Mucosa of rectum (tissue), 2 donors: ENCODE results near the gene EFR3B.
"Not testable (repeated sequence)": the region's sequence is repeated elsewhere in the genome, so short reads cannot be mapped to it uniquely, and the experiment has no call there.

Experiments
- H3K27ac ChIP-seq, 2 donors: one replicate each; pipeline ENCODE4 v1.7.0; 2013; ENCODE audit warnings: inconsistent platforms in 2 of 2, low read depth in 2 of 2, low read length in 2 of 2
- H3K27me3 ChIP-seq, 2 donors: one replicate each; pipeline ENCODE4 v1.7.0; 2013; ENCODE audit warnings: low read length in 2 of 2; ENCODE audit not compliant: control insufficient read depth in 2 of 2, insufficient read depth in 2 of 2
- H3K36me3 ChIP-seq, 2 donors: one replicate each; pipeline ENCODE4 v1.7.0; 2013; ENCODE audit warnings: low read length in 2 of 2; ENCODE audit not compliant: control insufficient read depth in 2 of 2, insufficient read depth in 2 of 2
- H3K4me1 ChIP-seq, 2 donors: one replicate each; pipeline ENCODE4 v1.7.0; 2013; ENCODE audit warnings: low read length in 2 of 2, mild to moderate bottlenecking in 1 of 2; ENCODE audit not compliant: control insufficient read depth in 2 of 2, insufficient read depth in 2 of 2
- H3K4me3 ChIP-seq, 2 donors: one replicate each; pipeline ENCODE4 v1.7.0; 2013; ENCODE audit warnings: low read length in 2 of 2
- H3K9ac ChIP-seq, 2 donors: one replicate each; pipeline ENCODE4 v1.7.0; 2013; ENCODE audit warnings: low read length in 2 of 2, low read depth in 1 of 2, mild to moderate bottlenecking in 1 of 2
- H3K9me3 ChIP-seq, 2 donors: one replicate each; pipeline ENCODE4 v1.7.0; 2013; ENCODE audit warnings: low read length in 2 of 2; ENCODE audit not compliant: control insufficient read depth in 2 of 2
- donor health status: healthy.
- donor health status: Normal muscosa, but diverticular disease.

EFR3B gene

DNA sequence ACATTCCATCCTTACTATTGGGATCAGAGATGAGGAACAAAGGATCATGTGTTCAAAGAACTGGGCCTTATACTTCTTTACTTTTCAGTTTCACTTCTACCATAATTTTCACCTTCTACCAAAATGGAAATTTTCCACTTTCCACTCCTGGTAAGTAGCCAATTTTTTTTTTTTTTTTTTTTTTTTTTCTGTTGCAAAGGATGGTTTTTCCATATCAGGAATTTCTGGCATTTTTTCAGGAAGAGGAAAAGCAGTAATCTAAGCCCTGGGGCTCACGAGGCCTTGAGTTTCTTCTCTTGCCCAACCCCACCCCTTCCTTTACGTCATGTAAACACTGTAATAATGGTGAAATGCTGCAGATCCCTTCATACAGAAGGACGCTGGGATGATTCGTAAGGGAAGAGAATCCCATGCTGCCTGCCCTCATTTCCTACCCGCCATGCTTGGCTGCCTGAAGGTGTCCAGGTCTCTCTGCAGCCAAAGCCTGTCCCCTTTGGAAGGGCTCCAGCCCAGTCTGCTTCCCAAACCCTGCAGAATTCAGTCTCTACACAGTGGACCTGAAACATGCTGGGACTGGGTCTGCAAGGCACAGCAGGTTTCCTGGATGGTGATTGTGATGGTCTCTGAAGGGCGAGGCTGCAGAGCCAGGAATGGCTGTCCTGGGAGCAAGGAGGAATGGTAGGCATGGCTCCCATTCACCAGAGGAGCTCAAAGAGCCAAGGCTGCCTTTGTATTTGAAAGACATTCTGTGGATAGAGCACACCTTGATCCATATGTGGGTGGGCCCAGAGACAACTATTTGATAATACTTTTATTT lies 57.0 kb downstream of the EFR3B start:
- peak overlapping the region in 1 of 2 donors; percentile 1 for H3K27ac ChIP-seq

DNA sequence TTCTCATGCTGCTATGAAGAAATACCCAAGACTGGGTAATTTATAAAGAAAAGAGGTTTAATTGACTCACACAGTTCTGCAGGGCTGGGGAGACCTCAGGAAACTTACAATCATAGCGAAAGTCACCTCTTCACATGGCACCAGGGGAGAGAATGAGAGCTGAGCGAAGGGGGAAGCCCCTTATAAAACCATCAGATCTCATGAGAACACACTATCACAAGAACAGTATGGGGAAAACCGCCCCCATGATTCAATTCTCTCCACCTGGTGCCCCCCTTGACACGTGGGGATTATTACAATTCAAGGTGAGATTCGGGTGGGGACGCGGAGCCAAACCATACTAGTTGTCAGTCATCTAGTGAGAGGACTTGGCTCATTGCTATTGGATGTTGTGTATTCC lies 60.5 kb downstream of the EFR3B start:
- not testable (repeated sequence) for H3K27me3 ChIP-seq, H3K4me1 ChIP-seq, H3K4me3 ChIP-seq, H3K9ac ChIP-seq, H3K27ac ChIP-seq, H3K9me3 ChIP-seq, H3K36me3 ChIP-seq

More for the DNA sequence above, 57.0 kb downstream of the EFR3B start:
- Histone ChIP-seq H3K4me3 (no peak overlapping the region), H3K9me3 (no peaks in the 10 kb centered on the region), H3K4me1 (no peaks in the 10 kb centered on the region), H3K36me3 (no peaks in the 10 kb centered on the region), H3K9ac (no peak overlapping the region), H3K27me3 (no peaks in the 10 kb centered on the region)

GRCh38 chr2:25103287-25103871 lies 61.5 kb downstream of the EFR3B start:
- H3K36me3 ChIP-seq: no peaks in the 10 kb centered on the region
- H3K4me3 ChIP-seq: no peak overlapping the region
- H3K9me3 ChIP-seq: no peaks in the 10 kb centered on the region
- no peak overlapping the region for H3K9ac ChIP-seq
- no peaks in the 10 kb centered on the region for H3K27me3 ChIP-seq
- H3K27ac ChIP-seq: no peak overlapping the region
- H3K4me1 ChIP-seq: no peaks in the 10 kb centered on the region

DNA sequence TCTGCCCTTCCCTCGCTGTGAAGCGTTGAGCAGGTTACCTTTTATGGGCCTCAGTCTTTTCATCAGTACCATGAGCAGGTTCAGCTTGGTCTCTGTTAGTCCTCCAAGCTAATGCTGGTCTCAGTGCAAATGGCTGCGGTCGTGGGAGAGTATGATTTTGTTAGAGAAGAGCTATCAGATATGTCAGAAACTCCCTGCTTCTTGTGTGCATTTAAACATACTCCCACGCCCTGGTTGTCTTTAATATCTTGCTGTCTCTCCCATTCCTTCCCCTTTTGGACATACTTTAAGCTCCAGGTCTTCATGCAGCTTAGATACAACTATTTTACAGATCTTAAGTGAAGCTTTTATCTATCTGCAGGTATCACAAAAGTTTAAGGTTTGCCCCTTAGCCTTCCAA lies 62.9 kb downstream of the EFR3B start:
- Histone ChIP-seq H3K27ac (no peak overlapping the region), H3K9me3 (no peaks in the 10 kb centered on the region), H3K27me3 (no peaks in the 10 kb centered on the region), H3K4me1 (no peaks in the 10 kb centered on the region), H3K4me3 (no peak overlapping the region), H3K36me3 (no peaks in the 10 kb centered on the region), H3K9ac (no peak overlapping the region)

DNA sequence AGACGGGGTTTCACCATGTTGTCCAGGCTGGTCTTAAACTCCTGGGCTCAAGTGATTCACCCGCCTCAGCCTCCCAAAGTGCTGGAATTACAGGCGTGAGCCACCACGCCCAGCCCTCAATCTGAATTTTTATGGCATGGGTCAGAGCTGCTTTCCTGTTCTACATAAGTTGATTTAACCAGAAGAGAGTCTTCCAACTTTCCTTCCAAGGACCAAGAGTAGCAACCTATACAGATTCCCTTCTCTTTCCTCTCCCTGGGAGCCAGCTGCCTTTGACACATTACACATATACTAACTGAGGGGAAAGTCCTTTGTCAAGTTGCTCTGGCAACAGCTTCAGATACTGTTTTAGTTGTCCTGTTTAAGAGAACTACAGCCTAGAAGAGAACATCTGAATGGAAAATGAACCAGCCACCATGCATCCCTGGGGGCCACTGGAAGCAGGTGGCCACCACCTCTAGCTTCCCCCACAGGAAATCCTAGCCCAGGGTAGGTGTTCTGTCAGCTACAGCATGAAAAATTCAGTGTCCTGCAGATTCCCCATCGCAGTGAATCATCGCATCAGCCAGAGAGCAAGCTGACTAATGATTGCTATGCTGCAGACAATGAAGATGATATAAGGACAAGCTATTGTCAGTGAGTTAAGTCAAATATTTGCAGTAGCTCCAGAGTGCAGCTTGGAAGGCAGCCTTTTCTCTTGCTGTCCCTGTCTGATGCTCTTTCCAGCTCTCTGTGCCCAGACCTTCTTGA lies 63.6 kb downstream of the EFR3B start:
- Histone ChIP-seq H3K4me1 (no peaks in the 10 kb centered on the region), H3K27ac (no peak overlapping the region), H3K9me3 (no peaks in the 10 kb centered on the region), H3K27me3 (no peaks in the 10 kb centered on the region), H3K4me3 (no peak overlapping the region), H3K9ac (no peak overlapping the region), H3K36me3 (no peaks in the 10 kb centered on the region)

- no peaks in the 10 kb centered on the region for H3K4me1 ChIP-seq
- H3K36me3 ChIP-seq: no peaks in the 10 kb centered on the region
- H3K27me3 ChIP-seq: no peaks in the 10 kb centered on the region
- no peaks in the 10 kb centered on the region for H3K9me3 ChIP-seq
- no peak overlapping the region for H3K4me3 ChIP-seq
- no peak overlapping the region for H3K9ac ChIP-seq
- no peak overlapping the region for H3K27ac ChIP-seq
Observed at GRCh38 chr2:25109822-25110221, 67.9 kb downstream of the EFR3B start.

- Histone ChIP-seq H3K27ac (no peak overlapping the region), H3K4me1 (no peaks in the 10 kb centered on the region), H3K4me3 (no peak overlapping the region), H3K36me3 (no peaks in the 10 kb centered on the region), H3K9ac (no peak overlapping the region), H3K27me3 (no peaks in the 10 kb centered on the region), H3K9me3 (no peaks in the 10 kb centered on the region)
Observed at GRCh38 chr2:25112113-25112512, 70.2 kb downstream of the EFR3B start.

GRCh38 chr2:25115249-25115883 lies 73.5 kb downstream of the EFR3B start:
- no peaks in the 10 kb centered on the region for H3K36me3 ChIP-seq
- no peaks in the 10 kb centered on the region for H3K9me3 ChIP-seq
- H3K4me1 ChIP-seq: no peaks in the 10 kb centered on the region
- H3K4me3 ChIP-seq: no peak overlapping the region
- no peak overlapping the region for H3K9ac ChIP-seq
- H3K27ac ChIP-seq: no peak overlapping the region
- H3K27me3 ChIP-seq: no peaks in the 10 kb centered on the region

DNA sequence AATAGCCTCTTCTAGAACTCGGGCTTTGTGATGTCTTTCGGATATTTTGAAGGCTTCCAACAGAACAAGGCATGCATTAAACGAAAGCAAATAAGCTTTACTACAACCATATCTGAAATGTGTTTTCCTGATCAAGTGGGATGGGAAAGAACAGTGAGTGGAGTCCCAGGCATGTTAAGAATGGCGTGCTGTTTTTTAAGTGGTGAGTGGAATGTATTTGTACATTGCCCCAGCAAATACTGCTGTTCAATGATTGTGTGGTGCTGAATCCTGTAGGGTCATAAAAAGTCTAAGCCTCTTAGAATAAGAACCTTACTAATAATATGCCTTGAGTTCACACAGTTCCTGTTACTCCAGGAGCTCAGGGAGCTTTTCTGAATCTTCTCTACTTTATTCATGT lies 74.0 kb downstream of the EFR3B start:
- Histone ChIP-seq H3K27ac (no peak overlapping the region), H3K9ac (no peak overlapping the region), H3K9me3 (no peaks in the 10 kb centered on the region), H3K4me3 (no peak overlapping the region), H3K36me3 (no peaks in the 10 kb centered on the region), H3K4me1 (no peaks in the 10 kb centered on the region), H3K27me3 (no peaks in the 10 kb centered on the region)

- Histone ChIP-seq H3K36me3 (no peaks in the 10 kb centered on the region), H3K27me3 (no peaks in the 10 kb centered on the region), H3K4me3 (no peak overlapping the region), H3K9me3 (no peaks in the 10 kb centered on the region), H3K9ac (no peak overlapping the region), H3K27ac (no peak overlapping the region), H3K4me1 (no peaks in the 10 kb centered on the region)
Observed at GRCh38 chr2:25116956-25117355, 75.1 kb downstream of the EFR3B start.
